Measurements from ENCODE around the gene VSIG2.

The VSIG2 gene

DNA sequence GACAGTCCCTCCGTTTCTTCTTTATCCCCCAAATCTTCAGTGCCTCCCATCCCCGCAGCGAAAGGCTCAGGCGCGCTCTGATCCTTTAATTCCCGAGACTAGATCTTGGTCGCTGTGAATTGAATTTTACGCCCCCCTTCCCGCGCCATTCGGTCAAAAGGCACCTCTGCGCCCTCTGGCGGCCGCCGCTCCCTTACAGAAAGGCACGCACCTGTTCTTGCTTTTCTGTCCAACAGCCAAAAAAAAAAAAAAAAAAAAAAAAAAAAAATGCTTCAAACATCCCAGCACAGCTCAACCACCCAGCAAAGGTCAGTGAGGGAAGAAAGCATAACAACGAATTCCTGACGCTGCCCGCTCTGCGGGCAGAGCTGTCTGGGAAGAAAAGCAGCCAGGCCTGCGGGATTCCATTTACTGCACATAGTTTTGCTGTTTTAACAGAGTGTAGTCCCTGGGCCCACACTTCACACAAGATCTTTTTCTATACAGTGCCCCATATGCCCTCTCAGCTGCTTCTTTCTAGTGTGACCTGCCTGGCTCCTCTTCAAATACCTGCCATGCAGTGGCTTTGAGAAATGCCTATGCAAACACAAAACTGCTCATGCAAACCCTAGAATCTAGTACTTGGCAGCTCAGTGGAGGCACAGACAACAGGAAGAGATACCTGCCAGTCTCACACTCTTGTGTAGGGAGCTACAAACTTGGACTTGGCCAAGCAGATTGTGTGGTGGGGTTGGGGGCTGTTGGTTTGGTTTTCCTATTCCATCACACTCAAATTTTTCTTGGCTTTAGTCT lies 11.3 kb upstream of the VSIG2 start:
- peak; percentile 38 for DNase-seq (ENCODE audit: low spot score)

DNA sequence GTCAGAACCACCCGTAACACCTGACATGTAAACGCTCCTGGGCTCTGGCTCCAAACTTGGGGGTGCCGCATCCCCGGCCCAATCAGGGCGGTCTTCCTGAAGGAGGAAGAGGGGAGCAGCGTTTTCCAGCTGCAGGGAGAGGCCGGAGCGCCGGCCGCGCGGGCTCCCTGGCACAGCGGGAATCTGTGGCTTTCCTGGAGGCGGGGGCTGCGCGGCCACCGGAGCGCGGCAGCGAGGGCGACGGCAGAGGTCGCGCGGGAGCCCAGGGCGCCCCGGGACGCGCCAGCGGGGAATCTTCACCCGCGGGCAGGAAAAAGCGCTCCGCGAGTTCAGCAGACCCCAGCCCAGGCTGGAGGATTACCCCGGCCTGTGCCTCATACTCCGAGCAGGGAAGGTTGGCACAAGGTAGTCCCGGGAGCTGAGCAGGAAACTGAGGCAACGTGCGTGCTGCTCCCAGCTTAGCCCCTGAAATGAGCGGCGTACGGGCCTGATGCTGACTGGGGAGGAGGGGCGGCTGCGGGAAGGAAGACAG lies 10.6 kb upstream of the VSIG2 start:
- no peak for DNase-seq (ENCODE audit: low spot score)

DNA sequence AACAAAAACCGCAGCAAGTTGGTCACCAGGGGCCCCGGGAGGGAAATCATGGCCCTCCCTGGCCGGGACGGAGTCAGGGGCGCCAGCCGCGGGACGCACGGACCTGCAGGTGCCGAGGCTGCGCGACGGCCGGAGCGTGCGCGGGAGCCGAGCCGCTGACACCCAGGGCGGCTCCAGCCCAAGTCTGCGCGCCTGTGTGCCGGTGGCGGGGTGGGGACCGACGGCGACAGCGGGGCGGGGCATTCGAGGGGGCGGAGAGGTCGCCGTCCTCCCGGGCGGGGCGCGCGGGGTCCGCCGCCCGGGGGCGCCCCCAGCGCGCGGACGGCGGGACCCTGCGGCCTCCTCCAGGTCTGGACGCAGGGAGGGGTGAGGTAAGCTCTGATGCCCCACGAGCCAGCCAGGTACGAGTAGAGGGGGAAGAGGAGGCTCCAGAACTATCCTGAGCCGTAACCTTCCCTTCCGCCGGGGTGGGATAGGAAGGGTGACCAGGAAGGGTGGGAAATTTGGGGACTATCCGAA lies 10.1 kb upstream of the VSIG2 start, which contains the start of gene ESAM:
Gene ESAM (minus strand): TSS at position 186 of the 519 bp plus-strand sequence. CDS start 136 bp downstream, at position 50.
- no peak for DNase-seq (ENCODE audit: low spot score)

DNA sequence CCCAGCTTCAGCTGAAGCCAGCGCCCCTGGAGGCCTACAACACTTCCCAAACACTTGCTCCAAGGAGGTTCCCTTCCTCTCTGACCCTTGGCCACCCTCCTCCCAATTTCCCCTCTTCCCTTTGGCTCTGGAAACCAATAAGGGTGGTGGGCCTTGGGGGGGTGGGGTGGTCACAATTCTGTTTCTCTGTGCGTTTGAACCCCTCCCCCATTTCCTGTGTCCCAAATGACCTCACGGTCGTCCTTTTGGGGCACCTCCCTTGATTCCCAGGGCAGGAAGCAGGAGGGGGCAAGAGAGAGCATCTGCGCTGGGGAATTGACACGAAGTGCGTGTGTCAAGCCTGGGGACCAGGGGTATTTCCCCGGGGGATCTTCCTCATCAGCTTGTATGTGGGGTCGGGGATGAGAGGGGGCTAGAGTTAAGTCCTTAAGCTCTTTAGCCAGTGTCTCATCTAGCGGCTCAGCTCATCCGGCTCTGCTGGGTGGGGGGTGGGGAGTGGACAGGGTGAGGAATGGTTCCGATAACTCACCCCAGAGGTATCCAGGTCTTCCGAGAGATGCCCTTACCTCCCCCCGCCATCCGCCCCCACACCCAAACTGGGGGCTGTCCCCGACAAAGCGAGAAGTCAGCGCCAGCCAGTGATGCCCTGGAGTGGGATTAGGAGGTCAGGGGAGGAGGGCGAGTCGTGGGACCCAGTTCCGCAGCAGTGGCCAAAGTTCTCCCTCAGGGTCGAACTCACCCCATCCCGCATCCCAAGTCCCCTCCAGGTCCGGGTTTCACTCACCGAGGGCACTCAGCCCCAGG lies 9.4 kb upstream of the VSIG2 start:
- no peak for DNase-seq (ENCODE audit: low spot score)

DNA sequence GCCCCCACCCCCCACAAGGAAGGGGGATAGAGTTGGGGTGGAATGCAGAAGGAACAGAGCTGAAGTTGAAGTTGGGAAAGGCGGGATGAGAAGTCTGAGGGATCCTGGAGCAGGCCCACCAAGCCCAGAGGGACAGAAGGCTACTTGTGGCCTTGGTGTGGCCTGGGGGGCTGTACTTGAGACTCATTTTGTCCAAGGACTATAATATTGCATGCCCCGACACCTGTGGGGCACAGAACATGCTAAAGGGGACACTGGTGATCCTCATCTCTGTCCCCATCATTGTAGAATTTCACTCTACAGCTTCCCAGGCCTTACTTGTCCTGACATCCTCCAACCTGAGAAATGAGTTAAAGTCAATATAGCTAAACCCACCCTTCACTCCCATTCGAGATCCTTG lies 8.8 kb upstream of the VSIG2 start:
- DNase-seq (ENCODE audit: low spot score) = no peak

DNA sequence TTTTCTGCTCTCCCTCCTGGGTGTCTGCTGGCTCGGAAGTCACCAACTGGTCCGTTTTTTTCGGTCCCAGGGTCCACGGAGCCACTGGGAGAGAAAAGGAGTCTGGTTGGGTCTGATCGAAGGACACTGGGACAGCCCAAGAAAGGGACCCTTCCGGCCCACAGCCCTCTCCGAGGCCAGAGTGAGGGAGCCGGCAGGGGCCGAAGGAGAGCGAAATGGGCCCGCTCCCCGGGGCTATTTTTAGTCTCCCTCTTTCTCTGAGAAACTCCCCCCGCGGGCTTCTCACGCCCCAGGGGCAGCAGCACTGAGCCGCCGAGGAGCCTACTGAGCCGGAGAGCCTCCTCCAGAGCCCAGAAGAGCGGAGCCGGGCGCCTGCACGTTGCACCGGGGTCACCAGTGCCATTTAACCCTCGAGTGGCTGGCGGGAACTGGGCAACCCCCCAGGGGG lies 8.2 kb upstream of the VSIG2 start:
- no peak for DNase-seq (ENCODE audit: low spot score)

DNA sequence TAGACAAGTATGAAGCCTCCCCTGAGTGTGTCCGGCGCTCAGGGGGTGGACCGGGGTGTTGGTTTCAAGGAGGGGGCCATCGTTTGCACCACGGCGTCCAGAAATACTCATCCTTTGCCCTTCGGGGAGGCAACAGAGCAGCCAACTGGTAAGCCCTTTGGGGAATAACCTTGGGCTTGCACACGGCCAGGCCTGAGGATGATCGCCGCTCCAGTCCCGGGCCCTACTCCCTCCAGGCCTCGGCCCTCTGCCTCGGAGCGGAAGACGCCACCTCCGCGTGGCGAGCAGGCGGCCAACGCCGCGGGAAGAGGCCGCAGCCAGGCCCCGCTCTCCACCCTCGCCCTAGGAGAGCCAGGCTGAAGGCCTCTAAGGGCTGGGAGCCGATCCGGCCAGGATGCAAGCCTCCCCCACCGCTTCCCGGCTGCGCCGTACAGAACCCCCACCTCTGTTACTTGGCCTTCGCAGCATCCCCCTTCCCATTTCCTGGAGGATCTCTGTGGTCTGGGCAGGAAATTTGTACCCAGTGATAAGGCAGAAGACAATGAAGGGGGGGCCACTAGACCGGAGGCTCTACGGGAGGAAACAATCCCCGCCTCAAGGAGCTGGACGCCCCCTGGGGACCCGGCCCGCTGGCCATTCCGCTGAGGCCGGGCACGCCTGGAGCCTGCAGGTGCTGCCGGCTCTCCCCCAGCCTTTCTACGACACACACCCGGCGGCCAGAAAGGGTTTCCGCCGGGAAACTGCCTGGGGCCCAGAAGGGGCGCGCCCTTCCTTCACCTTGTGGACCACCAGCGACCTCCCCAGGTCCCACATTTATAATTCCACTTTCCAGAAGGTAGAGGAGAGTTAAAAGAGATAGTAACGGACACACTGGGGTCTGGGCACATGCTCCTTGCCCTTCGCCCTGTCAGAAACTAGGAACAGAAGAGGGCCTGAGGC lies 7.5 kb upstream of the VSIG2 start:
- no peak for DNase-seq (ENCODE audit: low spot score)

DNA sequence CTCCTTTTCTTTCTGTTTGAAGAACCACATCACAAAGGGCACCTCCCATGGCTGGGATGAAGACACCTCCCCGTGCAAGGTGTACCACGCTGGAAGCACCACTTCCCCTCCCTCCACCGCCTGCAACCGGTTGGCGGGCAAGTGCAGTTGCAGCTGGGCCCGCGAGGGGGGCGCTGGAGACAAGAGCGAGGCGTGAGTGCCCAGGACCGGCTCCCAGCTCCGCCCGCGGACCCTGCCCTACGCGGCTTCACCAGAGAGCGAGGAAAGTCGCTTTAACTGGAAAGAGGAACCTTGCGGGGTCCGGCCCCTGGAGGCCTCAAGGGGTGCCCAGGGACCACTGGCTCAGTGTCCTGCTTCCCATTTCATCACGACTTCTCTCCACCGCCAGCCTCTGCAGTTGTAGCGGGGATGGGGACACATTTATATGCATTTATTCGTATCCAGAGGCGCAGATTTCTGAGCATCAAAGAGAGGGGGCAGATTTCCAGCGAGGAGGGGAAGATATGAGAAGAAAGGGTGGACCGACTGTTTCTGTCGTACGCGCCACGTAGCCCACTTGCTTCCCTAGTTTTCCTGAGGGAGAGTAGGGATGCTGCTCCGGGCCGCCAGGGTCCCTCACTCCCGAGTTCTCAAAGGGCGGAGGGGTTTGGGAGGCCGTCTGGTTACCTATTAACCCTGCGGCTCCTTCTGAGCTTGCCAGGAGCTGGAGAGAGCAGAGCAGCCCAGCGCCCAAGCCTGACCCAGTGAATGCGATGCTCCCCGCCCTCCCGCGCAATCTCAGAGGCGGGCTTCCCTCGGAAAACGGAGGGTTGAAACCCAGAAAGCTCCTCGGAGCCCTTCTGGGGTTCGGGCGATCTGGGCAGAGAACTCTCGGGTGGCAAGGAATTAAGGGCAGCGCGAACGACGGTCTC lies 6.6 kb upstream of the VSIG2 start:
- peak; percentile 72 for DNase-seq (ENCODE audit: low spot score)

DNA sequence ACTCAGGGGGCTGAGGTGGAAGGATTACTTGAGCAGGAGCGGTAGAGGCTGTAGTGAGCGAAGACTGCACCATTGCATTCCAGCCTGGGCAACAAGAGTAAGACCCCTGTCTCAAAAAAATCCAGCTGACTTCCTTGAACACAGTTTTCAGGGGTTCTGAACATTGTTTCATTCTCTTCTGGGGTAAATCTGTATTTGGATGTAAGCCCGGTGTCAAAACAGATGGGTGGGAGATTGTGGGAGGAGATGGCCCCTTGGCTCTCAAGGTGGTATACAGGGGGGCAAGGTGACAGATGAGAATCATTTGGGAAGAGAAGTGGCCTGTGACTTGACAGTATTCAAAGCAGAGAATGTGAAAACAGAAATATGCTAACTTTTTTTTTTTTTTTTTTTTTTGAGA lies 5.3 kb upstream of the VSIG2 start:
- no peak for DNase-seq (ENCODE audit: low spot score)

DNA sequence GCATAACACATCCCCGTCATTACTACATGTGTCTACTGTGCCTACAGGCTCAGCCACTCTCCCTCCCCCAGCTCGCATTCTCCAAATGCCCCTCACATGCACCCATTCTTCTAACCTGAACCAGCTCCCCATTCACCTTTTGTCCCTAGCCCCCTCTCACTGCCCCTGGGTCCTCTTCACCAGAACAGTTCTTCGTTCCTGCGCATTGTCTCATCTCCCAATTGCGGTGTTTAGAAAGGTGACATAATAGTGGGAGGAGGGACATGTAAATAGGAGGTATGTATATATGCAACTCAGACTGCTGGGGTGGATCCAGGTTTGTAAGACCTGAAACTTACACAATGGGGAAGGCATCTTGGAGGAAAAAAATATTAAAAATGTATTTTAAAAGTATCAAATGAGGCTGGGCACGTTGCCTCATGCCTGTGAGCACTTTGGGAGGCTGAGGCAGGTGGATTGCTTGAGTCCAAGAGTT lies 4.7 kb upstream of the VSIG2 start:
- no peak for DNase-seq (ENCODE audit: low spot score)

DNA sequence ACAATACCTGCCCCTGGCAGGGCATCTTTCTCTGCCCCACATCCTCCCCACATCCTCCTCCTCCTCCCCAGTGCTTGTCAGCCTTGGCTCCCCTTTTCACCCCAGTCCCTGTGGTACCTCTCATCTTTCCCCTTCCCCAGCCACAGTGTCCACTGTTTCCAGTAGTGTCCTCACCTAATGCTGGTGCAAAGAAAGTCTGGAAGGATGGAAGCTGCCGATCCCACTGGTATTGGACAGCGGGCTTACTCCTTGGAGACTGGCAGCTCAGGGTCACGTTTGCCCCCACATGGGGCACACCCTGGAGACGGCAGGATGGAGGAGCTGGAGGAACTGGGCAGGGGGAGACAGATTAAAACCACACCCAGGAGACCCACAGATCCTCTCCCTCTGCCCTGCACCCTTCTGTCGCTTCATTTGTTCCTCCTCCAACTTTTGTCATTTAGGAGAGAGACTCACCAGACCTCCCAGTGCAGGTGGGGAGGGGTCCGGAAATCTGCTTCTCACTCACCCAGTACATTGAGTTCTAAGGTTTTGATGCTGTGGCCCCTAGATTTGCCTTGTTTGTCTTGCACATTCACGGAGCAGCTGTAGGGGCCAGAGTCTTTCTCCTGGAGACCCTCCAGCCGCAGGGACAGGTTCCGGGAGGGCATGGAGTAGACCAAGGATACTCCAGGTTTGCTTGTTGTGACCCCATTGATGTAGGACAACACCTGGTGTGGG lies 4.1 kb upstream of the VSIG2 start:
- DNase-seq (ENCODE audit: low spot score) = no peak

DNA sequence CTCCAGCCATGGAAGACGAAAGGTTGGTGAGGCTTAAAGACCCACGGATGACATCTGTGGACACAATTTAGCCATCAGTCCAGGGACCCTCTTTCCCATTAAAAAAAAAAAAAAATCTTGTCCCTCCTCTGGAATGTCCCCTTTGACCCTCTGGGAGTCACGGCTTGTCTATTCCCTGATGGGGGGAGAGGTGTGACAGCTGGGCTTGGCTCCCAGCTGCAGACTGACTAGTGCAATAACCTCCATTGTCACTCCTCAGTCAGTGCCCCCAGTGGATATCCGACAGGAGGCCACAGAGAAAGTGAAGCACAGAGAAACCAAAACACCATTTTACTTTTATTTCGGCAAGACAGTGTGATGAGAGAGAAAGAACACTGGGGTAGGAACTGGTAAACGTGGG lies 2.7 kb upstream of the VSIG2 start:
- no peak for DNase-seq (ENCODE audit: low spot score)

DNA sequence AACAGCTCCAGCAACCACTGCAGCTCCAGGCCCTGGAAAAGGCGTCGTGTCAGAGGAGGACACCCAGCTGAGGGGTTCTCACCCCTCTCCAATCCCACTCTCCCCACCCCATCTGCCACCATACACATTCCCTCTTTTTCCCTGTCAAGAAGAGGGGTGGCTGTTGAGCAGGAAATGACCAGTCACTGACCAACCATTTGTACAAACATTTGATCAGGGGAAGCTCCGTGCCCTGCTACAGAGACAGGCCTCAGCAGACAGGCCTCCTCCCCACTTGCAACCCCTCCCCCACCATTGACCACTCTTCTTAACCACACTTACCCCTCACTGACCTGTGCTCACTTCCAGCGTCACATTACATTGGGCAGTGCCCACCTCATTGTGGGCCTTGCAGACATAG lies 2.3 kb upstream of the VSIG2 start:
- DNase-seq (ENCODE audit: low spot score) = no peak

DNA sequence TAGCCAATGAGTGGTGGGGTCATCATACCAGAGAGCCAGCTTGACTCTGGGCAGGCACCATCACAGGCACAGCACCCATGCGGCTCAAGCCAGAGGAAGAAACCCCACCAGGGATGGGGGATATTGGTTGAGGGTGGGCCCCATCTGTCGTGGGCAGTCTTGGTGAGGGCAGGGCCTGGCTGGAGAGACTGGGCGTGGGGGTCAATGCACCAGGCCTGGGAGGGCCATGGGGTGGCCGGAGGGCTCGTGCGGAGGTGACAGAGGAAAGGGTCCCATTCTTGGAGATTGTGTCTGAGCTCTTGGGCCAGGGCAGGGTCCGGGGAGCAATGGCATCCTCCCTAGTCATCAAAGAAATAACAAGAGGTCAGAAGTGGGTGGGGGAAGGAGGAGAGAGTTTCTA lies 1.6 kb upstream of the VSIG2 start:
- no peak for DNase-seq (ENCODE audit: low spot score)

DNA sequence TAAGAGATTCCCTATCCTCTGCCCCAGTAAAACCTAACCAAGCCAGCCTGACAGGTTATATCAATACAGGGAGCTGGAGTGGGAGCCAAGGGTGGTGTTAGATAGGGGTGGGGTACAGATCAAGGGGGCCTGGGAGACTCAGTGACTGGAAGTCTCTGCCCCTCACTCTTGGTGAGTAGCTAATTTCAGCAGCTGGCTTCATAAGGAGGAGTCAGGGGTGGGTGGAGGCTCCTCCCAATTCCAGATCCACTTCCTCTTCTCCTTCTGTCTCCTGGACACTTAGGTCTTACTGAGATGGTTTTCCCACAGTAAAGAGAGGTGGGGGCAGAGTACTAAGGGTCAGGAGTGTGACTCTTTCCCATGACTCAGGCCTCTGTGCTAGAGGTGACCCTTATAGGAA lies 1.1 kb upstream of the VSIG2 start:
- no peak for DNase-seq (ENCODE audit: low spot score)

DNA sequence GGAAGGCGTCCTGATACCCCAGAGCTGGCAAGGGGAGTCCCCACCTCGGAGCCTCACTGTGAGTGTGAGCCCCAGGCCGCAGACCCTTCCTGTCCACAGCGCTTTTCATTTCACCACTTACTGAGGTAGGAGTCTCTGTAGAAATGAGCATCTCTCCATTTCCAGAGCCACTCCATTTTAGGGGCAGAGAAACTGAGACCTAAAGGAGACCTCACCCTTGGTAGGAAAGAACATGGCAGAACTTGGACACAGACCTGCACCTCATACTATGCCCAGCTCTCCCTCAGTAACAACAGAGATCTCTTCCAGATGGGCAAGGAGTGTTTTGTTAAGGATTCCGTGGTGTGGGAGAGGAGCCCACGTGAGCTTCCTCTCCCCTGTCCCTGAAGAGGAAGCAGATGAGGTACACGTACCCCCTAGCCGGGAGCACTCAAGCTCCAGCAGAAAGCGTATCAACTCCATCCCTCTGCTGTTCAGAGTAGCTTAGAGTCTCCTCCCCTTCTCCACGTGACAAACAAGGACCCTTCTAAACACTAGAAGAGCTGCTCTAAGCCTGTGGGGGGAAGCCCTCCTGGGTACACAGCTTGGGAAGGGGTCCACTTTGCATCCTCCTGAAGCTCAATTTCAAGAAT lies 532 bp upstream of the VSIG2 start:
- no peak for DNase-seq (ENCODE audit: low spot score)

DNA sequence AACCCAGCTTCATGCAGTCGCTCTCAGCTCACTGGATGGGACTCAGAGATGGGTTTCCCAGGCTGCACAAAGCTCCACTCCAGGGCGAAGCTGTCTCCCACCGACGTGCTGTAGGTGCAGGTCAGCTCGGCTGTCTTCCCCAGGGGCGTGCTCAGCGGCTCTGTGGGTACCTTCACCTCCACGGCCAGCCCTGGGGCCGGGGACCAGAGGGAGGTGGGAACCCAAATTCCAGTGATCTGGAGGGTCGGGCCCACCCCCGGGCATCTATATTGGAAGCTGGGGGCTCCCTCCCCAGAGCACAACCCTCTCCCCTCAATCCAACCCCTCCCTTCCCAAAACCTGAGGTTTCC lies 689 bp downstream of the VSIG2 start:
- no peak for DNase-seq (ENCODE audit: low spot score)

DNA sequence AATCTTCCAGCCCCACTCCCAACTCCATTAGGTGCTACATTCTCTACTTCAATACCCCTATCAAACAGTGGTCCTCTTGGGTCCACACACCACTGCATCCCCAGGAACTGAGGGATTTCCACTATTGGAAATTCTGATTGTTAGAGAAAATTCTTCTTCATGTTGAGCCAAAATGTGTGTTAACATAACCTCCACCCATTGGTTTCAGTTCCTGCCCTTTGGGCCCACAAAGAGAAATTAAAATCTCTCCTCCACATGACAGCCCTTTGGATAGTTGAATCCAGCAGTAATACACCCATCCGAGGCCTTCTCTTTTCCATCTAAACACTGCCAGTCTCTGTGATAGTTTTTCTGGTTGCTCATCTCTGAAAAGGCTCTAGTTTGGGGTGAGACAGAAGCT lies 2.1 kb downstream of the VSIG2 start:
- DNase-seq (ENCODE audit: low spot score) = no peak
